Endothelial cell of umbilical vein (primary cell): ENCODE measurements around the gene OXSR1.

Experiments used
- CTCF ChIP-seq, 2 donors: IDR thresholded peaks; 1 replicate in 1 of 2; 2 replicates in 1 of 2; pipeline ENCODE4 v1.5.1; 2011; ENCODE audit warnings: low read length in 2 of 2, mild to moderate bottlenecking in 2 of 2, moderate library complexity in 2 of 2, control low read depth in 1 of 2, inconsistent platforms in 1 of 2, low read depth in 1 of 2; ENCODE audit not compliant: insufficient read depth in 1 of 2; ENCODE audit errors: extremely low read depth in 1 of 2
- EZH2 ChIP-seq: IDR thresholded peaks from 2 replicates; pipeline ENCODE4 v1.6.1; 2012; ENCODE audit warnings: borderline replicate concordance, low read depth, mild to moderate bottlenecking, moderate library complexity, low read length, inconsistent platforms; ENCODE audit not compliant: severe bottlenecking
- POLR2A ChIP-seq: IDR thresholded peaks from 2 replicates; pipeline ENCODE4 v1.6.1; 2012; ENCODE audit warnings: low read depth, mild to moderate bottlenecking, control low read depth, low read length
- POLR2AphosphoS5 ChIP-seq: IDR thresholded peaks from 2 replicates; pipeline ENCODE4 v1.6.1; 2012; ENCODE audit warnings: low read depth, mild to moderate bottlenecking, control low read depth, low read length, moderate library complexity; ENCODE audit not compliant: insufficient read depth
- TF ChIP-seq, protein P1 (sequence below): IDR thresholded peaks from 2 replicates; pipeline ENCODE4 v1.6.1; 2011; ENCODE audit not compliant: insufficient read depth, insufficient read length

DNA sequence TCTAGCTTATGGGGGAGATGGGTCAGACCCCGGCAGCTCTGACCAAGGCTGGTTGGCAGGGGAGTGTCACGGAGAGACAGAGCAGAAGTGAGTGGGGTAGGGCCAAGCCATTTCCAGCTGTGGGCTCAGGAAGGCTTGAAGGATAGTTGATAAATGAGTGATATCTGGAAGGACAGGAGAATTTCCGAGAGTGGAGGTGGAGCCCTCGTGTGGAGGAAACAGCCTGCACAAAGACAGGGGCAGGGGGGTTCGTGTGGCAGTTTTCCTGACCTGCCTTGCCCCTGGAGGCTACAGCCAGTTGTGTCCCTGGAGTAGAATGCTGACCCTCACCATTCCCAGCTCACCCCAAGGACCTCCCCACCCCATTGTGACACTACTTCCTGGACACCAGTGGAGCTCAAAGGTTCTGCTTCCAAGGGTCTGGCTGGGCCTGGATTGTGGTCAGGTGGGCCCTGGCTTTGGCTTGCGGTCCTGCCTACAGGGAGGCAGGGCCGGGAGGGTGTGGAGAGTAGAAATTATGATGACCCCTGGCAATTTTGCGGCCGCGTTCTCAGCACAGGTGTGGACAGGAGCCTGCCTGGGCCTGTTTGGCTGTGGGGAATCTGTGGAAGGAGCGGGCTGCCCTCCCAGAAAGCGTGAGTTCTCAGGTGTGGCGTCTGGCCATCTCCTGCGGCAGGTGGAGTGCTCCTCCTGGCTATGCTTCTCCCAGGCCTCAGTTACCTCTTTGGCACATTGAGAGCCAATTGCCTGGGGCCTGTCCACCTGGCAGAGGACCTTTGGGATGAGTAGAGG lies 116.8 kb downstream of the OXSR1 start, which contains the start of gene SLC22A14:
- TF ChIP-seq CTCF (IDR thresholded peaks at IDR 0.05; ENCODE audit: extremely low read depth in 1 of 2, insufficient read depth in 1 of 2, low read depth in 1 of 2, low read length in 2 of 2) (no peak), POLR2A (no peak), POLR2AphosphoS5 (no peak), EZH2 (no peak)
- TF ChIP-seq, protein P1, sequence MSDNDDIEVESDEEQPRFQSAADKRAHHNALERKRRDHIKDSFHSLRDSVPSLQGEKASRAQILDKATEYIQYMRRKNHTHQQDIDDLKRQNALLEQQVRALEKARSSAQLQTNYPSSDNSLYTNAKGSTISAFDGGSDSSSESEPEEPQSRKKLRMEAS = no peak
